Panc1 (cell line): ENCODE measurements around the gene PMF1. TPM values are rescaled to one million over a fixed set of nuclear protein-coding genes. Genes with fewer than 3 reads are reported as not detected.

Experiments used
- ATAC-seq: fragments of 200-7000 bp; cut with Tn5 transposase; 2 replicates; pipeline ENCODE4 v1.9.1; 2020; ENCODE audit warnings: mild to moderate bottlenecking, moderate library complexity
- BruUV-seq: library from RNA; stranded (reverse); fragments of 400-500 nt; replicated peaks from 2 replicates; lab custom pipeline; 2021; lab: Mats Ljungman, UMichigan
- CTCF ChIA-PET: fragments of 300-600 bp; sonication (Branson Sonifier 250); formaldehyde crosslinking; loops from one replicate; lab custom pipeline; 2022; ENCODE audit warnings: antibody characterized with exemption; lab: Charles Lee
- POLR2A ChIA-PET: fragments of 300-600 bp; sonication (Branson Sonifier 250); formaldehyde crosslinking; loops from one replicate; lab custom pipeline; 2022; ENCODE audit warnings: antibody characterized with exemption; lab: Charles Lee
- DNase-seq: peaks from one replicate; pipeline ENCODE4 v3.0.0-alpha.2; 2010; ENCODE audit warnings: low read depth, low spot score
- H3K27ac ChIP-seq: 2 replicates; pipeline ENCODE4 v1.5.1; 2011; ENCODE audit warnings: mild to moderate bottlenecking, low read length, inconsistent platforms
- H3K27me3 ChIP-seq: fragments of 200-500 bp; sonication (Bioruptor generic); 2 replicates; pipeline ENCODE4 v1.6.0; 2014; ENCODE audit warnings: low read length, inconsistent platforms; ENCODE audit not compliant: control insufficient read depth, insufficient read depth
- H3K36me3 ChIP-seq: fragments of 200-500 bp; sonication (Bioruptor generic); 2 replicates; pipeline ENCODE4 v1.5.1; 2014; ENCODE audit warnings: inconsistent platforms, mild to moderate bottlenecking, low read length, moderate library complexity; ENCODE audit not compliant: control insufficient read depth, insufficient read depth
- H3K4me1 ChIP-seq: 2 replicates; pipeline ENCODE4 v1.5.1; 2011; ENCODE audit warnings: inconsistent platforms, mild to moderate bottlenecking, low read length, moderate library complexity; ENCODE audit not compliant: control insufficient read depth, insufficient read depth
- H3K4me3 ChIP-seq, 2 experiments: 2 replicates each; pipeline ENCODE4 v1.5.1; 2011 to 2012; ENCODE audit warnings: low read depth in 2 of 2, low read length in 2 of 2, mild to moderate bottlenecking in 2 of 2, inconsistent platforms in 1 of 2, moderate library complexity in 1 of 2
- H3K9me3 ChIP-seq: fragments of 200-500 bp; sonication (Bioruptor generic); 2 replicates; pipeline ENCODE4 v1.5.1; 2014; ENCODE audit warnings: low read depth, mild to moderate bottlenecking, inconsistent platforms, low read length, moderate library complexity; ENCODE audit not compliant: control insufficient read depth, insufficient read depth
- CTCF ChIP-seq: fragments of 450-650 bp; IDR thresholded peaks from 2 replicates; pipeline ENCODE4 v1.5.1; 2017; ENCODE audit warnings: mild to moderate bottlenecking
- POLR2AphosphoS5 ChIP-seq: IDR thresholded peaks from 2 replicates; pipeline ENCODE4 v1.6.1; 2012; ENCODE audit warnings: mild to moderate bottlenecking, low read depth, low read length, moderate library complexity
- REST ChIP-seq, 2 experiments: IDR thresholded peaks; 2 replicates each; pipeline ENCODE4 v1.6.1; 2011 to 2012; ENCODE audit warnings: low read depth in 2 of 2, control low read depth in 1 of 2, low read length in 1 of 2, mild to moderate bottlenecking in 1 of 2, moderate library complexity in 1 of 2; ENCODE audit not compliant: insufficient read depth in 1 of 2
- SIN3A ChIP-seq: IDR thresholded peaks from 2 replicates; pipeline ENCODE4 v1.6.1; 2012; ENCODE audit warnings: low read depth, mild to moderate bottlenecking, low read length, moderate library complexity, borderline replicate concordance; ENCODE audit not compliant: insufficient read depth
- TCF7L2 ChIP-seq: IDR thresholded peaks from 2 replicates; pipeline ENCODE4 v1.6.1; 2011; ENCODE audit warnings: mild to moderate bottlenecking, low read depth, low read length, inconsistent platforms
- in situ Hi-C: cut with HindIII; loops from 2 replicates; pipeline ENCODE4 v1.10.0; 2016; ENCODE audit warnings: low sequenced_read_pairs, low pct_unique_long_range_greater_than_20kb
- intact Hi-C: fragments of 100-400 bp; cut with micrococcal nuclease; formaldehyde crosslinking; loops from one replicate; pipeline ENCODE4 v1.10.0; 2022; ENCODE audit not compliant: unreplicated experiment
- total RNA-seq: library from RNA; stranded (reverse); gene quantifications from one replicate; pipeline ENCODE4 v1.2.1, GENCODE V29; 2021; ENCODE audit not compliant: unreplicated experiment

PMF1 gene
- total RNA-seq, 1 experiment from 2014 or later, result 57.5 TPM

GRCh38 chr1:156176610-156177210, 36.1 kb upstream of the PMF1 start:
- ATAC-seq (no peak; the same call in 1 of the 2 replicates), DNase-seq (no peak)
- Histone ChIP-seq H3K27ac (no peak overlapping the region), H3K4me1 (no peaks in the 10 kb centered on the region), H3K9me3 (no peaks in the 10 kb centered on the region), H3K36me3 (no peaks in the 10 kb centered on the region), H3K27me3 (no peaks in the 10 kb centered on the region), H3K4me3 (no peak overlapping the region)
- ChIA-PET CTCF (interaction anchor here (0.6 to 1.2 kb wide), 2 partner anchors 41 to 48 kb away, joined by 5 to 7 read pairs; no protein-coding TSS in a partner anchor), POLR2A (interaction anchor here (0.7 kb wide), 1 partner anchor 202 kb away, joined by 4 read pairs; no protein-coding TSS in a partner anchor)
- no TSS peak for BruUV-seq
- TF ChIP-seq SIN3A, result no peak
- TF ChIP-seq POLR2AphosphoS5, result no peak
- TF ChIP-seq TCF7L2, result no peak
- no peak for TF ChIP-seq CTCF
- TF ChIP-seq REST (IDR thresholded peaks at IDR 0.05; ENCODE audit: insufficient read depth in 1 of 2, low read depth in 2 of 2, low read length in 1 of 2), result no peak
- in situ Hi-C loops (no loop called here), intact Hi-C loops (no loop called here)

- no peak for TF ChIP-seq REST (IDR thresholded peaks at IDR 0.05; ENCODE audit: insufficient read depth in 1 of 2, low read depth in 2 of 2, low read length in 1 of 2)
- TF ChIP-seq SIN3A, result no peak
- TF ChIP-seq TCF7L2, result no peak
- TF ChIP-seq POLR2AphosphoS5, result no peak
- TF ChIP-seq CTCF, result no peak
- Histone ChIP-seq H3K9me3 (no peaks in the 10 kb centered on the region), H3K4me1 (no peaks in the 10 kb centered on the region), H3K27me3 (no peaks in the 10 kb centered on the region), H3K4me3 (no peak overlapping the region), H3K27ac (no peak overlapping the region), H3K36me3 (no peaks in the 10 kb centered on the region)
- no TSS peak for BruUV-seq
- ChIA-PET POLR2A (interaction anchor here (0.7 kb wide), 1 partner anchor 13 kb away, joined by 8 read pairs; no protein-coding TSS in a partner anchor), CTCF (no interaction called here)
- intact Hi-C loops (no loop called here), in situ Hi-C loops (no loop called here)
- ATAC-seq (no peak), DNase-seq (no peak)
Measured at GRCh38 chr1:156177919-156178654, 34.7 kb upstream of the PMF1 start.
